ENCODE measurements around the gene PDE5A.

The PDE5A gene

DNA sequence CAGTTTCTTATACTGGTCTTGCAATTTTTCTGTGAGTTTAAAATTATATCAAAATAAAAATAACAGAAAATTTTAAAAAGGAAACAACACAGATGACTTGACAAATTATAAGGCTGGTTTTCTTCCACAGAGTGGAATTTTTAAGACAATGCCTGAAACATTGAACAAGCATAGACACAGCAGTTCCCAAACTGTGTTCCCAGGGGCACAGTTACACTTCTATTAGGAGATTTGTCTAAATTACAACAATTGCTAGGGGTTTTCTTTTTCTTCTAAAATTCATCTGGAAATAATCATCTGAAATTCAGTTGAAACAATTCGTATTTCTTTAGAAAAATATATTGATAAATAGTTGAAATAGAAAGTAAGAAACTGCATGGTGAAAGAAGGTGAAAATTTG, 26.2 kb downstream of the PDE5A start:
- no peak overlapping the region for H3K27ac ChIP-seq (ENCODE audit: poor library complexity, severe bottlenecking)
- H3K36me3 ChIP-seq (ENCODE audit: low read depth): no peaks in the 10 kb centered on the region
- no peak for DNase-seq (ENCODE audit: low spot score)
- TF ChIP-seq, protein P1, sequence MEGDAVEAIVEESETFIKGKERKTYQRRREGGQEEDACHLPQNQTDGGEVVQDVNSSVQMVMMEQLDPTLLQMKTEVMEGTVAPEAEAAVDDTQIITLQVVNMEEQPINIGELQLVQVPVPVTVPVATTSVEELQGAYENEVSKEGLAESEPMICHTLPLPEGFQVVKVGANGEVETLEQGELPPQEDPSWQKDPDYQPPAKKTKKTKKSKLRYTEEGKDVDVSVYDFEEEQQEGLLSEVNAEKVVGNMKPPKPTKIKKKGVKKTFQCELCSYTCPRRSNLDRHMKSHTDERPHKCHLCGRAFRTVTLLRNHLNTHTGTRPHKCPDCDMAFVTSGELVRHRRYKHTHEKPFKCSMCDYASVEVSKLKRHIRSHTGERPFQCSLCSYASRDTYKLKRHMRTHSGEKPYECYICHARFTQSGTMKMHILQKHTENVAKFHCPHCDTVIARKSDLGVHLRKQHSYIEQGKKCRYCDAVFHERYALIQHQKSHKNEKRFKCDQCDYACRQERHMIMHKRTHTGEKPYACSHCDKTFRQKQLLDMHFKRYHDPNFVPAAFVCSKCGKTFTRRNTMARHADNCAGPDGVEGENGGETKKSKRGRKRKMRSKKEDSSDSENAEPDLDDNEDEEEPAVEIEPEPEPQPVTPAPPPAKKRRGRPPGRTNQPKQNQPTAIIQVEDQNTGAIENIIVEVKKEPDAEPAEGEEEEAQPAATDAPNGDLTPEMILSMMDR (IDR thresholded peaks at IDR 0.05; ENCODE audit: poor library complexity, severe bottlenecking): no peak
- ATAC-seq (ENCODE audit: low read depth): no peak
- no peak overlapping the region for H3K4me3 ChIP-seq (ENCODE audit: severe bottlenecking)
- no peaks in the 10 kb centered on the region for H3K4me1 ChIP-seq (ENCODE audit: insufficient read depth, poor library complexity, severe bottlenecking)
- no peaks in the 10 kb centered on the region for H3K9me3 ChIP-seq (ENCODE audit: severe bottlenecking)
- no peaks in the 10 kb centered on the region for H3K27me3 ChIP-seq (ENCODE audit: insufficient read depth, poor library complexity, severe bottlenecking)

DNA sequence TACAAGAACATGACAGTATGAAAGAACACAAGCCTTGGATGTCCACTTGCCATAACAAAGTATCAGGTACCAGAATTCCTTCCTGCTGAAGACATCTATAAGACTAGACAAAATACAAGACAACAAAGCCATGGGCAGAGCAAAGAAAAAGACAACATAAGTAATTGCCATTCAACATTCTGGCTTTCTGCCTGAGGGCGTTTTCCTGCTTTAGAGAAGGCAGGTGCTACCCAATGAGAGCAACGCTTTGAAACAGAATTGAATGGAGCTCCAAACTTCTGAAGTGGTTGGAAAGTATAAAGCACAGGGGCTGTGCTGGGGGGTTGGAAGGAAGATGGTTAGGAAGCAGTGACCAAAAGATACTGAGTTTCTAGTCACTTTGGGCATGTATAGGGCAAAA, 30.1 kb downstream of the PDE5A start:
- Histone ChIP-seq H3K4me3 (ENCODE audit: severe bottlenecking) (no peak overlapping the region), H3K9me3 (ENCODE audit: severe bottlenecking) (no peaks in the 10 kb centered on the region), H3K27ac (ENCODE audit: poor library complexity, severe bottlenecking) (no peak overlapping the region), H3K36me3 (ENCODE audit: low read depth) (no peaks in the 10 kb centered on the region), H3K27me3 (ENCODE audit: insufficient read depth, poor library complexity, severe bottlenecking) (no peaks in the 10 kb centered on the region), H3K4me1 (ENCODE audit: insufficient read depth, poor library complexity, severe bottlenecking) (no peaks in the 10 kb centered on the region)
- ATAC-seq (ENCODE audit: low read depth): no peak
- TF ChIP-seq, protein P1 (IDR thresholded peaks at IDR 0.05; ENCODE audit: poor library complexity, severe bottlenecking): no peak
- DNase-seq (ENCODE audit: low spot score): no peak

- TF ChIP-seq, protein P1 (IDR thresholded peaks at IDR 0.05; ENCODE audit: poor library complexity, severe bottlenecking): no peak
- no peak overlapping the region for H3K4me3 ChIP-seq (ENCODE audit: severe bottlenecking)
- no peaks in the 10 kb centered on the region for H3K27me3 ChIP-seq (ENCODE audit: insufficient read depth, poor library complexity, severe bottlenecking)
- no peaks in the 10 kb centered on the region for H3K4me1 ChIP-seq (ENCODE audit: insufficient read depth, poor library complexity, severe bottlenecking)
- DNase-seq (ENCODE audit: low spot score): no peak
- no peak for ATAC-seq (ENCODE audit: low read depth)
- H3K36me3 ChIP-seq (ENCODE audit: low read depth): no peaks in the 10 kb centered on the region
- no peaks in the 10 kb centered on the region for H3K9me3 ChIP-seq (ENCODE audit: severe bottlenecking)
- no peak overlapping the region for H3K27ac ChIP-seq (ENCODE audit: poor library complexity, severe bottlenecking)
Measured at GRCh38 chr4:119597377-119597776, 31.2 kb downstream of the PDE5A start.

DNA sequence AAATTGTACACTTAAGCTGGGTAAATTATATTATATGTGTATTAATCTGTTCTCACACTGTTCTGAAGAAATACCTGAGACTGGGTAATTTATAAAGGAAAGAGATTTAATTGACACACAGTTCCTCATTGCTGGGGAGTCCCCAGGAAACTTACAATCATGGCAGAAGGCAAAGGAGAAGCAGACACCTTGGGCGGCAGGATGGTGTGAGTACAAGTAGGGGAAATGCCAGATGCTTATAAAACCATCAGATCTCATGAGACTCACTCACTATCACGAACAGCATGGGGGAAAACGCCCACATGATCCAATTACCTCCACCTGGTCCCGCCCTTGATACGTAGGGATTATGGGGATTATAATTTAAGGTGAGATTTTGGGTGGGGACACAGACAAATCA, 34.9 kb downstream of the PDE5A start:
- DNase-seq (ENCODE audit: low spot score): no peak
- Histone ChIP-seq H3K27ac (ENCODE audit: poor library complexity, severe bottlenecking) (no peak overlapping the region), H3K4me3 (ENCODE audit: severe bottlenecking) (no peak overlapping the region), H3K27me3 (ENCODE audit: insufficient read depth, poor library complexity, severe bottlenecking) (no peaks in the 10 kb centered on the region), H3K36me3 (ENCODE audit: low read depth) (no peaks in the 10 kb centered on the region), H3K4me1 (ENCODE audit: insufficient read depth, poor library complexity, severe bottlenecking) (no peaks in the 10 kb centered on the region), H3K9me3 (ENCODE audit: severe bottlenecking) (no peaks in the 10 kb centered on the region)
- TF ChIP-seq, protein P1 (IDR thresholded peaks at IDR 0.05; ENCODE audit: poor library complexity, severe bottlenecking): no peak
- ATAC-seq (ENCODE audit: low read depth): no peak

DNA sequence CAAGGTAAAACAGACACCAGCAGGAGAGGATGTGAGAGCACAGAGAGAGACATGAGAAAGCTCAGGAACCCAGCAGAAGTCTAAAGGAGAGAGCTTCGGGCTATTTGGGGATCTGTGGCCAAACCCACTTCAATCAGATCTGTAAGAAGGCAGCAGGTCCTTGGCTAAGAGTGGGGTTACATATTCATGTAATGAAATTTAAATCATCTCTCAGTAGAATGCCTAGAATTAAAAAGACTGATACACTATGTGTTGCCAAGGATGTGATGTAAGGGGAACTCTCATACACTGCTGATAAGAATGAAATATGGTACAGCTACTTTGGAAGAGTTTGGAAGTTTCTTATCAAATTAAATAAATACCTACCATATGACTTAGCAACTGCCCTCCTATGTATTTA, 35.8 kb downstream of the PDE5A start:
- Histone ChIP-seq H3K27ac (ENCODE audit: poor library complexity, severe bottlenecking) (no peak overlapping the region), H3K9me3 (ENCODE audit: severe bottlenecking) (no peaks in the 10 kb centered on the region)
- TF ChIP-seq, protein P1 (IDR thresholded peaks at IDR 0.05; ENCODE audit: poor library complexity, severe bottlenecking): no peak

More for the DNA sequence above, 35.8 kb downstream of the PDE5A start:
- no peak for ATAC-seq (ENCODE audit: low read depth)
- H3K4me3 ChIP-seq (ENCODE audit: severe bottlenecking): no peak overlapping the region
- no peaks in the 10 kb centered on the region for H3K4me1 ChIP-seq (ENCODE audit: insufficient read depth, poor library complexity, severe bottlenecking)
- no peak for DNase-seq (ENCODE audit: low spot score)
- H3K27me3 ChIP-seq (ENCODE audit: insufficient read depth, poor library complexity, severe bottlenecking): no peaks in the 10 kb centered on the region
- no peaks in the 10 kb centered on the region for H3K36me3 ChIP-seq (ENCODE audit: low read depth)

Data from RWPE2 (cell line).